ENCODE results near the gene SAXO1.

DNA sequence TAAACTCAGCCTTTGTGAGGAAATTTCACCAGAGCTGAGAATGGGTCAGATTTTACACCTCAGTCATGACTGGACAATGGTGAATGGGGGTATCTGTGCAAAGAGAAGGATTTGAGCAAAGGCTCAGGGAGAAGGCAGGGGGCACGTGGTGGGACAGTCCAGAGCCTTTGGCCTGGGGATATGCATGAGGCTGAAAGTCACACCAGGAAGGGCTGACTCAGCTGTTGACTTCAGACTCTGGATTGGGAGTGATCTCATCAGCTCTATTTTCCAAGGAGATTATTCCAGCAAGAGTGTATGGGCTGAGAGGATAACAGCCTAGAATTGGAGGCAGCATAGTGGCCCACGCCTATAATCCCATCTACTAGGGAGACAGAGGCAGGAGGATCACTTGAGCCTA lies 53.6 kb downstream of the SAXO1 start:
- TF ChIP-seq, protein P1, sequence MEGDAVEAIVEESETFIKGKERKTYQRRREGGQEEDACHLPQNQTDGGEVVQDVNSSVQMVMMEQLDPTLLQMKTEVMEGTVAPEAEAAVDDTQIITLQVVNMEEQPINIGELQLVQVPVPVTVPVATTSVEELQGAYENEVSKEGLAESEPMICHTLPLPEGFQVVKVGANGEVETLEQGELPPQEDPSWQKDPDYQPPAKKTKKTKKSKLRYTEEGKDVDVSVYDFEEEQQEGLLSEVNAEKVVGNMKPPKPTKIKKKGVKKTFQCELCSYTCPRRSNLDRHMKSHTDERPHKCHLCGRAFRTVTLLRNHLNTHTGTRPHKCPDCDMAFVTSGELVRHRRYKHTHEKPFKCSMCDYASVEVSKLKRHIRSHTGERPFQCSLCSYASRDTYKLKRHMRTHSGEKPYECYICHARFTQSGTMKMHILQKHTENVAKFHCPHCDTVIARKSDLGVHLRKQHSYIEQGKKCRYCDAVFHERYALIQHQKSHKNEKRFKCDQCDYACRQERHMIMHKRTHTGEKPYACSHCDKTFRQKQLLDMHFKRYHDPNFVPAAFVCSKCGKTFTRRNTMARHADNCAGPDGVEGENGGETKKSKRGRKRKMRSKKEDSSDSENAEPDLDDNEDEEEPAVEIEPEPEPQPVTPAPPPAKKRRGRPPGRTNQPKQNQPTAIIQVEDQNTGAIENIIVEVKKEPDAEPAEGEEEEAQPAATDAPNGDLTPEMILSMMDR (IDR thresholded peaks at IDR 0.05) = no peak
- no peak for TF ChIP-seq POLR2A (IDR thresholded peaks at IDR 0.05)

Data from vagina (tissue), 2 donors.